ENCODE measurements around the gene TENT4B.

- TF ChIP-seq CTCF (IDR thresholded peaks at IDR 0.05; ENCODE audit: low read depth, low read length, poor library complexity, severe bottlenecking) (no peak), EZH2phosphoT487 (IDR thresholded peaks at IDR 0.05; ENCODE audit: borderline replicate concordance, low read length) (no peak)
Observed at GRCh38 chr16:50167556-50167955, 14.4 kb downstream of the TENT4B start.
